Measurements from ENCODE around the gene CCNY. TPM values are rescaled to one million over a fixed set of nuclear protein-coding genes. Genes with fewer than 3 reads are reported as not detected.

The CCNY gene
- total RNA-seq, 2 donors from 2014 or later, result 40.1 to 84.6 TPM

- Histone ChIP-seq H3K27ac (no peak overlapping the region), H3K4me1 (ENCODE audit: control insufficient read depth in 1 of 2, low read depth in 2 of 2) (peaks cover 12 to 55% of the 10 kb centered on the region in 2 donors), H3K27me3 (replicated peaks; ENCODE audit: insufficient read depth) (no peaks in the 10 kb centered on the region), H3K4me3 (no peak overlapping the region), H3K36me3 (no peaks in the 10 kb centered on the region), H3K9me3 (no peaks in the 10 kb centered on the region)
- no peak for TF ChIP-seq CTCF (IDR thresholded peaks at IDR 0.05)
- DNase-seq (ENCODE audit: low spot score) (no peak), ATAC-seq (ENCODE audit: insufficient number of reproducible peaks, low FRiP score, low read depth) (no peak)
Observed at GRCh38 chr10:35466170-35466569, 129.9 kb downstream of the CCNY start.

GRCh38 chr10:35466661-35467060 is 130.4 kb downstream of the CCNY start:
- no peaks in the 10 kb centered on the region for H3K36me3 ChIP-seq
- ATAC-seq (ENCODE audit: insufficient number of reproducible peaks, low FRiP score, low read depth), result no peak
- TF ChIP-seq CTCF (IDR thresholded peaks at IDR 0.05), result no peak
- no peaks in the 10 kb centered on the region for H3K9me3 ChIP-seq
- no peak overlapping the region for H3K27ac ChIP-seq
- no peak for DNase-seq (ENCODE audit: low spot score)
- H3K4me3 ChIP-seq, result no peak overlapping the region
- peaks cover 12 to 50% of the 10 kb centered on the region in 2 donors for H3K4me1 ChIP-seq (ENCODE audit: control insufficient read depth in 1 of 2, low read depth in 2 of 2)
- no peaks in the 10 kb centered on the region for H3K27me3 ChIP-seq (replicated peaks; ENCODE audit: insufficient read depth)

- TF ChIP-seq CTCF (IDR thresholded peaks at IDR 0.05), result no peak
- Histone ChIP-seq H3K27ac (no peak overlapping the region), H3K27me3 (replicated peaks; ENCODE audit: insufficient read depth) (no peaks in the 10 kb centered on the region), H3K4me1 (ENCODE audit: control insufficient read depth in 1 of 2, low read depth in 2 of 2) (peaks cover 12 to 45% of the 10 kb centered on the region in 2 donors), H3K4me3 (no peak overlapping the region), H3K36me3 (no peaks in the 10 kb centered on the region), H3K9me3 (no peaks in the 10 kb centered on the region)
- no peak for DNase-seq (ENCODE audit: low spot score)
- no peak for ATAC-seq (ENCODE audit: insufficient number of reproducible peaks, low FRiP score, low read depth)
Observed at GRCh38 chr10:35467186-35467585, 130.9 kb downstream of the CCNY start.

- no peak for ATAC-seq (ENCODE audit: insufficient number of reproducible peaks, low FRiP score, low read depth)
- Histone ChIP-seq H3K9me3 (no peaks in the 10 kb centered on the region), H3K36me3 (no peaks in the 10 kb centered on the region), H3K27ac (no peak overlapping the region), H3K4me3 (no peak overlapping the region), H3K4me1 (ENCODE audit: control insufficient read depth in 1 of 2, low read depth in 2 of 2) (peaks cover 0 to 15% of the 10 kb centered on the region in 2 donors), H3K27me3 (replicated peaks; ENCODE audit: insufficient read depth) (no peaks in the 10 kb centered on the region)
- TF ChIP-seq CTCF (IDR thresholded peaks at IDR 0.05), result no peak
- DNase-seq (ENCODE audit: low spot score), result no peak
Observed at GRCh38 chr10:35470248-35470924, 134.1 kb downstream of the CCNY start.

- TF ChIP-seq CTCF (IDR thresholded peaks at IDR 0.05), result no peak
- no peak overlapping the region for H3K27ac ChIP-seq
- no peaks in the 10 kb centered on the region for H3K27me3 ChIP-seq (replicated peaks; ENCODE audit: insufficient read depth)
- H3K9me3 ChIP-seq, result no peaks in the 10 kb centered on the region
- DNase-seq (ENCODE audit: low spot score) (no peak), ATAC-seq (ENCODE audit: insufficient number of reproducible peaks, low FRiP score, low read depth) (no peak)
- H3K4me3 ChIP-seq, result no peak overlapping the region
- peaks cover 0 to 12% of the 10 kb centered on the region in 2 donors for H3K4me1 ChIP-seq (ENCODE audit: control insufficient read depth in 1 of 2, low read depth in 2 of 2)
- H3K36me3 ChIP-seq, result no peaks in the 10 kb centered on the region
Observed at GRCh38 chr10:35470925-35471315, 134.6 kb downstream of the CCNY start.
